Chondrocyte (in vitro differentiated cells): ENCODE data around the gene COL18A1. TPM values are rescaled to one million over a fixed set of nuclear protein-coding genes. Genes with fewer than 3 reads are reported as not detected.

Source experiments
- DNase-seq: peaks from one replicate; pipeline ENCODE4 v3.0.0; 2021; ENCODE audit warnings: mixed read lengths, low spot score
- H3K27ac Mint-ChIP-seq: one replicate; pipeline ENCODE4 v1.8.0; 2021; ENCODE audit warnings: mild to moderate bottlenecking, moderate library complexity, mixed read lengths; ENCODE audit not compliant: unreplicated experiment
- H3K27me3 Mint-ChIP-seq: 2 replicates; pipeline ENCODE4 v1.8.0; 2021; ENCODE audit warnings: low read depth, mixed read lengths
- H3K36me3 Mint-ChIP-seq: 2 replicates; pipeline ENCODE4 v1.8.0; 2021; ENCODE audit warnings: low read depth, mixed read lengths
- H3K4me1 Mint-ChIP-seq: 2 replicates; pipeline ENCODE4 v1.8.0; 2021; ENCODE audit warnings: low read depth, mild to moderate bottlenecking, mixed read lengths
- H3K4me3 Mint-ChIP-seq: one replicate; pipeline ENCODE4 v1.8.0; 2021; ENCODE audit warnings: mild to moderate bottlenecking, moderate library complexity, mixed read lengths; ENCODE audit not compliant: unreplicated experiment
- H3K9me3 Mint-ChIP-seq: 2 replicates; pipeline ENCODE4 v1.8.0; 2021; ENCODE audit warnings: low read depth, mixed read lengths
- CTCF ChIP-seq: fragments of 200-600 bp; sonication (generic); IDR thresholded peaks from 2 replicates; pipeline ENCODE4 v1.5.0; 2021; ENCODE audit warnings: antibody characterized with exemption, mild to moderate bottlenecking, moderate library complexity
- total RNA-seq: library from RNA; stranded (reverse); gene quantifications from 3 replicates; pipeline ENCODE4 v1.2.1, GENCODE V29; 2021

Gene COL18A1
- total RNA-seq, 1 donor from 2014 or later: 616 TPM

DNA sequence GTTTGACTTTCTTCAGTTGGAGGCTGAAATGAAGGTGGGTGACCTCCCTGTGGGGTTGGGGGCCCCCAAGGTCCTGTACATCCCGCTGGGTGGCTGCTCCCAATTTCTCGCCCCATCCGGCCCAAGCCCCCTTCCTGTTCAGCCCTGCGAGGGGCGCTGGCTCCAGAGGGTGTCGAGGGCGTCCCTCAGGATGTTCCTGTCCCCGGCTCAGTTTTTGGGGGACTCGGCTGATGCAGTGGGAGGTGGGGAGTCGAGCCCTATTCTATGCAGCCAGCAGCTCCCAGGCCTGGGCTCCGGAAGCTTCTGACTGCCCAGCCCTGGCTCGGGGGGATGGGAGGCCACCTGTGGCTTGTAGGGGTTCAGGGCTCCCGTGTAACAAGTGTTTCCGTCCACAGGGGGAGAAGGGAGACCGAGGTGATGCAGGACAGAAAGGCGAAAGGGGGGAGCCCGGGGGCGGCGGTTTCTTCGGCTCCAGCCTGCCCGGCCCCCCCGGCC is 99.1 kb downstream of the COL18A1 start:
- H3K9me3 Mint-ChIP-seq: no peaks in the 10 kb centered on the region
- H3K4me1 Mint-ChIP-seq: no peaks in the 10 kb centered on the region
- H3K36me3 Mint-ChIP-seq: peaks cover 17% of the 10 kb centered on the region
- peak; percentile 79 for DNase-seq
- no peak for TF ChIP-seq CTCF
- H3K4me3 Mint-ChIP-seq: no peak overlapping the region
- no peaks in the 10 kb centered on the region for H3K27me3 Mint-ChIP-seq
- no peak overlapping the region for H3K27ac Mint-ChIP-seq

GRCh38 chr21:45504516-45505415 is 99.8 kb downstream of the COL18A1 start:
- peak; percentile 77 for DNase-seq
- Mint-ChIP-seq H3K4me1 (no peaks in the 10 kb centered on the region), H3K27me3 (no peaks in the 10 kb centered on the region), H3K27ac (no peak overlapping the region), H3K9me3 (no peaks in the 10 kb centered on the region), H3K4me3 (no peak overlapping the region), H3K36me3 (peaks cover 15% of the 10 kb centered on the region)
- no peak for TF ChIP-seq CTCF

DNA sequence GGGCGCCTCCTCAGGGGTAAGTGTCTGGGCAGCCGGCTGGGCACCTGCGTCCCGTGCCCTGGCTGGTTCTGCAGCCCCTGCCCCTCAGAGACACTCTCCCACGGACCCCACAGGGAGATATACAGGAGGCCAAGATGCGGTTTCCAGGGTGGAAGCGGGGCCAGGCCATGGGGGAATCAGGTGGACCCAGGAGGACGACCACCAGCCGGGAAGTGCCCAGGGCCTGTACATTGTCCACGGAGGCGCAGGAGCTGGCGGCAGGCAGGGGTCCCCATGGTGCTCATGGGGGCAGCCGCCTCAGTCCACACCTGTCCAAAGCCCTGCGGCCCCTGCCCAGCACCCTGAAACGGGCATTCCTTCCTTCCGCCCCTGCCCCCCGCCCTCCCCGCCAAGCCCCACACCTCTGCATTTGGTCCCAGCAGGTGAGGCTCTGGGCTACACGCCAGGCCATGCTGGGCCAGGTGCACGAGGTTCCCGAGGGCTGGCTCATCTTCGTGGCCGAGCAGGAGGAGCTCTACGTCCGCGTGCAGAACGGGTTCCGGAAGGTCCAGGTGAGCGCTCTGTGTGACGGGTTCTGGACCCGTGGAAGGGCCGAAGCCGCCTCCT is 100.6 kb downstream of the COL18A1 start:
- H3K4me1 Mint-ChIP-seq: no peaks in the 10 kb centered on the region
- H3K9me3 Mint-ChIP-seq: no peaks in the 10 kb centered on the region
- H3K36me3 Mint-ChIP-seq: peaks cover 15% of the 10 kb centered on the region
- TF ChIP-seq CTCF: no peak
- no peaks in the 10 kb centered on the region for H3K27me3 Mint-ChIP-seq
- H3K27ac Mint-ChIP-seq: no peak overlapping the region
- DNase-seq: peak; percentile 87
- no peak overlapping the region for H3K4me3 Mint-ChIP-seq

DNA sequence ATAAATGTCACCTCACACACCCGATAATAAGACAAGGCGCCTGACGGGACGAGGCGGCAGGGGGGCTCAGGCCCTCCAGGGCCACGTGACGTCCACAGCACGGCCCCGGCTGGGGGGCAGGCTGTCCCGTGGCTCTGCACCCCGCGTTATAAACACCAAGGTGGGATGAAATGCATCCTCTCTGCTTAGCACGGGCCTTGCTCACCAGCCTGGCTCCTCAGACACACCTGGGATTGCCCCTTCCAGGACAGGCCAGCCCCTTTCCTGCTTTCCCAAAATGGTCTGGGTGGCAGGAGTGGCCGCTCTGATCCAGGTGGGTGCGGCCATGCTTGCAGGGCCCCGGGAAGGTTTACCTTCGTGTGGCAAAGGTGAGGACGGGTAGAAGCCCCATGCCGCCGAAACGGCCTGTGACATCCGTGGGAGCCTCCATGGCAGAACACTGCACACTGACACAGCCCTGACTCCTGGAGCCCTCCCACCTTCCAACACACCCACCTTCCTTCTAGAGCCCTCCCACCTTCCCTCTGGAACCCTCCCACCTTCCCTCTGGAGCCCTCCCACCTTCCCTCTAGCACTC is 101.4 kb downstream of the COL18A1 start:
- no peak for TF ChIP-seq CTCF
- Mint-ChIP-seq H3K36me3 (peaks cover 17% of the 10 kb centered on the region), H3K4me3 (no peak overlapping the region), H3K27ac (no peak overlapping the region), H3K9me3 (no peaks in the 10 kb centered on the region), H3K27me3 (no peaks in the 10 kb centered on the region), H3K4me1 (no peaks in the 10 kb centered on the region)
- DNase-seq: peak; percentile 85

DNA sequence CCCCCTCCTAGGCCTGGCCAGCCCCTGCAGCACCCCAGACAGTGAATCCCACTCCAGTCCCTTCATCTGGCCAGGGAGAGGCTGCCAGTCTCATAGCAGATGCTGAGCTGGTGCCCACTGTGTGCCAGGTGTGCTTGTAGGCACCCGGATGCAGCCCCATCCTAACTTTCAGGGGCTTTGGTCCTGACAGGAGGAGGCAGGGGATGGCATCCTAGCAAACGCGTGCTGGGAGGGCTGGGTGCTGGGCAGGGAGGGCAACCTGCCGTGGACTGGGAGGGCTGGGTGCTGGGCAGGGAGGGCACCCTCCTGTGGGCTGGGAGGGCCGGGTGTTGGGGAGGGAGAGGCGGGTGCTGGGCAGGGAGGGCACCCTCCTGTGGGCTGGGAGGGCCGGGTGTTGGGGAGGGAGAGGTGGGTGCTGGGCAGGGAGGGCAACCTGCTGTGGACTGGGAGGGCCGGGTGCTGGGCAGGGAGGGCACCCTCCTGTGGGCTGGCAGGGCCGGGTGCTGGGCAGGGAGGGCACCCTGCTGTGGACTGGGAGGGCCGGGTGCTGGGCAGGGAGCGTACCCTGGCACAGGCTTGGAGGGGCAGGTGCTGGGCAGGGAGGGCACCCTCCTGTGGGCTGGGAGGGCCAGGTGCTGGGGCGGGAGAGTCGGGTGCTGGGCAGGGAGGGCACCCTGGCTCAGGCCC is 102.0 kb downstream of the COL18A1 start:
- Mint-ChIP-seq H3K36me3 (peaks cover 20% of the 10 kb centered on the region), H3K4me3 (no peak overlapping the region), H3K4me1 (no peaks in the 10 kb centered on the region), H3K27me3 (no peaks in the 10 kb centered on the region), H3K9me3 (no peaks in the 10 kb centered on the region), H3K27ac (peak overlapping the region; percentile 12)
- TF ChIP-seq CTCF: no peak
- DNase-seq: peak; percentile 59
